ENCODE measurements around the gene FBXO15.

DNA sequence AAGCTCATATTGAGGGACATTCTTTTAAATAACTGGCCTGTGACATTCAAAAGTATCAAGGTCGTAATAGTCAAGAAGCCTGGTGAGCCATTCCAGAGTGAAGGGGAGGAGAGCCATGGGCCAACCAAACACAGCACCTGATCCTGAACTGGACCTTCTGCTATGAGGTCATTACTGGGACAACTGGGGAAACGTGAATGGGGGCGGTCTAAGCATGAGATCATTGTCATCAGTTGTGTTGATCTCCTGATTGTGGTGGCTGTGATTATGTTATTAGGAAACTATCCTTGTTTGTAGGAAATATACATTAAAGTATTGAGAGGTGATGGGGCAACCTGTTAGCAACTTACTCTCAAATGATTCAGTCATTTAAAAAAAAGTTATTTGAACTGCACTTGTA is 79.3 kb downstream of the FBXO15 start:
- no peak for TF ChIP-seq POLR2A (IDR thresholded peaks at IDR 0.05)
- TF ChIP-seq, protein P1, sequence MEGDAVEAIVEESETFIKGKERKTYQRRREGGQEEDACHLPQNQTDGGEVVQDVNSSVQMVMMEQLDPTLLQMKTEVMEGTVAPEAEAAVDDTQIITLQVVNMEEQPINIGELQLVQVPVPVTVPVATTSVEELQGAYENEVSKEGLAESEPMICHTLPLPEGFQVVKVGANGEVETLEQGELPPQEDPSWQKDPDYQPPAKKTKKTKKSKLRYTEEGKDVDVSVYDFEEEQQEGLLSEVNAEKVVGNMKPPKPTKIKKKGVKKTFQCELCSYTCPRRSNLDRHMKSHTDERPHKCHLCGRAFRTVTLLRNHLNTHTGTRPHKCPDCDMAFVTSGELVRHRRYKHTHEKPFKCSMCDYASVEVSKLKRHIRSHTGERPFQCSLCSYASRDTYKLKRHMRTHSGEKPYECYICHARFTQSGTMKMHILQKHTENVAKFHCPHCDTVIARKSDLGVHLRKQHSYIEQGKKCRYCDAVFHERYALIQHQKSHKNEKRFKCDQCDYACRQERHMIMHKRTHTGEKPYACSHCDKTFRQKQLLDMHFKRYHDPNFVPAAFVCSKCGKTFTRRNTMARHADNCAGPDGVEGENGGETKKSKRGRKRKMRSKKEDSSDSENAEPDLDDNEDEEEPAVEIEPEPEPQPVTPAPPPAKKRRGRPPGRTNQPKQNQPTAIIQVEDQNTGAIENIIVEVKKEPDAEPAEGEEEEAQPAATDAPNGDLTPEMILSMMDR (IDR thresholded peaks at IDR 0.05) = no peak
